Natural killer cell (primary cell): ENCODE results near the gene TGFBR2. TPM values are rescaled to one million over a fixed set of nuclear protein-coding genes. Genes with fewer than 3 reads are reported as not detected.

Experiments
- ATAC-seq, 3 donors: fragments of 150-1000 bp in 2 of 3; fragments of 200-7000 bp in 1 of 3; cut with Tn5 transposase; 1 replicate in 1 of 3; 2 replicates in 2 of 3; pipeline ENCODE4 v1.10.0; 2021; ENCODE audit warnings: mild to moderate bottlenecking in 2 of 3, moderate library complexity in 2 of 3
- DNase-seq, 2 donors: peaks; one replicate each; pipeline versions ENCODE4 v3.0.0 to v3.0.0-alpha.2; 2013 to 2021; ENCODE audit warnings: mixed read lengths in 1 of 2
- H3K27ac ChIP-seq: one replicate; pipeline ENCODE4 v1.5.1; 2013; ENCODE audit warnings: mild to moderate bottlenecking, low read length
- H3K27me3 ChIP-seq: one replicate; pipeline ENCODE4 v1.6.1; 2013; ENCODE audit warnings: low read length; ENCODE audit not compliant: control insufficient read depth, insufficient read depth
- H3K36me3 ChIP-seq: one replicate; pipeline ENCODE4 v1.6.1; 2013; ENCODE audit warnings: low read length; ENCODE audit not compliant: control insufficient read depth, insufficient read depth
- H3K4me1 ChIP-seq: one replicate; pipeline ENCODE4 v1.6.1; 2013; ENCODE audit warnings: low read length; ENCODE audit not compliant: control insufficient read depth, insufficient read depth
- H3K4me3 ChIP-seq: one replicate; pipeline ENCODE4 v1.5.1; 2013; ENCODE audit warnings: low read length
- H3K9me3 ChIP-seq: one replicate; pipeline ENCODE4 v1.6.1; 2013; ENCODE audit warnings: low read length; ENCODE audit not compliant: control insufficient read depth, insufficient read depth
- H3K27ac Mint-ChIP-seq, 2 donors: one replicate each; pipeline ENCODE4 v1.8.0; 2022; ENCODE audit warnings: mild to moderate bottlenecking in 2 of 2, mixed read lengths in 2 of 2, moderate library complexity in 1 of 2
- H3K27me3 Mint-ChIP-seq, 2 donors: one replicate each; pipeline ENCODE4 v1.8.0; 2022; ENCODE audit warnings: low read depth in 2 of 2, mixed read lengths in 2 of 2
- H3K36me3 Mint-ChIP-seq: one replicate; pipeline ENCODE4 v1.8.0; 2022; ENCODE audit warnings: mixed read lengths
- H3K4me1 Mint-ChIP-seq, 2 donors: one replicate each; pipeline ENCODE4 v1.8.0; 2022; ENCODE audit warnings: mixed read lengths in 2 of 2
- H3K4me3 Mint-ChIP-seq: one replicate; pipeline ENCODE4 v1.8.0; 2022; ENCODE audit warnings: mild to moderate bottlenecking, moderate library complexity, mixed read lengths
- H3K9me3 Mint-ChIP-seq, 2 donors: one replicate each; pipeline ENCODE4 v1.8.0; 2022; ENCODE audit warnings: mixed read lengths in 2 of 2
- WGBS: methylation state at CpG from one replicate; pipeline ENCODE4 v1.1.7; 2013; ENCODE audit warnings: missing lambda C conversion rate; ENCODE audit not compliant: insufficient coverage; 5-methylcytosine and 5-hydroxymethylcytosine counted together
- intact Hi-C: fragments of 100-400 bp; cut with micrococcal nuclease; formaldehyde crosslinking; loops from one replicate; pipeline ENCODE4 v1.14.2; 2022
- total RNA-seq, 4 donors: library from RNA; stranded (reverse); fragments of 120-200 nt in 1 of 4; gene quantifications; one replicate each; pipeline versions ENCODE4 v1.2.3 to v1.2.4, GENCODE V29; 2013 to 2022
- TF ChIP-seq, protein P1 (sequence below): fragments of 200-600 bp; IDR thresholded peaks from one replicate; pipeline ENCODE4 v1.8.0; 2022; ENCODE audit warnings: antibody characterized with exemption

Gene TGFBR2
- total RNA-seq, 3 donors from 2014 or later (not counting 1 experiment from before 2014, with no cell fraction given): 70.4 to 113 (median 99.3) TPM

- intact Hi-C loops: loop anchor here (1.0 kb wide), 1 partner anchor 9 kb away; no protein-coding TSS in a partner anchor
- Mint-ChIP-seq H3K9me3 (no peaks in the 10 kb centered on the region), H3K36me3 (no peaks in the 10 kb centered on the region), H3K27me3 (no peaks in the 10 kb centered on the region), H3K4me1 (peaks cover 91 to 99% of the 10 kb centered on the region in 2 donors), H3K27ac (peak overlapping the region; percentile 75 to 84), H3K4me3 (peak overlapping the region; percentile 62)
- 63% methylated on average over 1 of the region's 1 CpG for WGBS
- Histone ChIP-seq H3K27me3 (no peaks in the 10 kb centered on the region), H3K27ac (peak overlapping the region; percentile 94), H3K36me3 (peaks cover 5% of the 10 kb centered on the region), H3K9me3 (no peaks in the 10 kb centered on the region), H3K4me1 (peaks cover 64% of the 10 kb centered on the region), H3K4me3 (no peak overlapping the region)
- peak; percentile 54 to 76 (median 60) for ATAC-seq
- DNase-seq: peak in 1 of 2 donors; percentile 59
- TF ChIP-seq, protein P1, sequence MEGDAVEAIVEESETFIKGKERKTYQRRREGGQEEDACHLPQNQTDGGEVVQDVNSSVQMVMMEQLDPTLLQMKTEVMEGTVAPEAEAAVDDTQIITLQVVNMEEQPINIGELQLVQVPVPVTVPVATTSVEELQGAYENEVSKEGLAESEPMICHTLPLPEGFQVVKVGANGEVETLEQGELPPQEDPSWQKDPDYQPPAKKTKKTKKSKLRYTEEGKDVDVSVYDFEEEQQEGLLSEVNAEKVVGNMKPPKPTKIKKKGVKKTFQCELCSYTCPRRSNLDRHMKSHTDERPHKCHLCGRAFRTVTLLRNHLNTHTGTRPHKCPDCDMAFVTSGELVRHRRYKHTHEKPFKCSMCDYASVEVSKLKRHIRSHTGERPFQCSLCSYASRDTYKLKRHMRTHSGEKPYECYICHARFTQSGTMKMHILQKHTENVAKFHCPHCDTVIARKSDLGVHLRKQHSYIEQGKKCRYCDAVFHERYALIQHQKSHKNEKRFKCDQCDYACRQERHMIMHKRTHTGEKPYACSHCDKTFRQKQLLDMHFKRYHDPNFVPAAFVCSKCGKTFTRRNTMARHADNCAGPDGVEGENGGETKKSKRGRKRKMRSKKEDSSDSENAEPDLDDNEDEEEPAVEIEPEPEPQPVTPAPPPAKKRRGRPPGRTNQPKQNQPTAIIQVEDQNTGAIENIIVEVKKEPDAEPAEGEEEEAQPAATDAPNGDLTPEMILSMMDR: no peak
Observed at GRCh38 chr3:30639937-30640336, 33.5 kb downstream of the TGFBR2 start.

- no peaks in the 10 kb centered on the region for H3K27me3 ChIP-seq
- no peak for ATAC-seq
- H3K9me3 ChIP-seq: no peaks in the 10 kb centered on the region
- Mint-ChIP-seq H3K36me3 (peaks cover 5% of the 10 kb centered on the region), H3K27ac (peak overlapping the region; percentile 75 to 84), H3K9me3 (no peaks in the 10 kb centered on the region), H3K27me3 (no peaks in the 10 kb centered on the region), H3K4me3 (peak overlapping the region; percentile 62), H3K4me1 (peaks cover 86 to 99% of the 10 kb centered on the region in 2 donors)
- 76% methylated on average over 2 of the region's 5 CpGs for WGBS
- intact Hi-C loops: loop anchor here (1.0 kb wide), 1 partner anchor 10 kb away; no protein-coding TSS in a partner anchor
- H3K27ac ChIP-seq: peak overlapping the region; percentile 94
- peak in 1 of 2 donors; percentile 35 for DNase-seq
- H3K4me1 ChIP-seq: peaks cover 69% of the 10 kb centered on the region
- H3K4me3 ChIP-seq: no peak overlapping the region
- TF ChIP-seq, protein P1: no peak
- peaks cover 8% of the 10 kb centered on the region for H3K36me3 ChIP-seq
Observed at GRCh38 chr3:30640851-30641250, 34.5 kb downstream of the TGFBR2 start.

GRCh38 chr3:30641416-30642251 is 35.2 kb downstream of the TGFBR2 start:
- ATAC-seq (no peak), DNase-seq (no peak)
- no peaks in the 10 kb centered on the region for H3K27me3 ChIP-seq
- intact Hi-C loops: no loop called here
- H3K4me1 ChIP-seq: peaks cover 67% of the 10 kb centered on the region
- peaks cover 86 to 99% of the 10 kb centered on the region in 2 donors for H3K4me1 Mint-ChIP-seq
- 56% methylated on average over 7 of the region's 7 CpGs for WGBS
- H3K27me3 Mint-ChIP-seq: no peaks in the 10 kb centered on the region
- H3K4me3 ChIP-seq: no peak overlapping the region
- H3K36me3 ChIP-seq: peaks cover 13% of the 10 kb centered on the region
- peaks cover 13% of the 10 kb centered on the region for H3K36me3 Mint-ChIP-seq
- H3K4me3 Mint-ChIP-seq: peak overlapping the region; percentile 62
- no peaks in the 10 kb centered on the region for H3K9me3 ChIP-seq
- no peaks in the 10 kb centered on the region for H3K9me3 Mint-ChIP-seq
- TF ChIP-seq, protein P1: no peak
- H3K27ac Mint-ChIP-seq: peak overlapping the region; percentile 75 to 84
- peak overlapping the region; percentile 94 for H3K27ac ChIP-seq
